Aorta (tissue), 5 donors: ENCODE measurements around the gene GLO1. TPM values are rescaled to one million over a fixed set of nuclear protein-coding genes. Genes with fewer than 3 reads are reported as not detected.

Source experiments
- ATAC-seq: fragments of 200-7000 bp; cut with Tn5 transposase; one replicate; pipeline ENCODE4 v1.9.1; 2022; ENCODE audit warnings: moderate library complexity; ENCODE audit not compliant: low FRiP score
- DNase-seq, 2 donors: peaks; one replicate each; pipeline ENCODE4 v3.0.0-alpha.2; 2020
- H3K27ac ChIP-seq, 2 donors: one replicate each; pipeline ENCODE4 v1.5.1; 2013; ENCODE audit warnings: low read length in 2 of 2, mild to moderate bottlenecking in 2 of 2, moderate library complexity in 2 of 2, control low read depth in 1 of 2, inconsistent platforms in 1 of 2, low read depth in 1 of 2
- H3K27me3 ChIP-seq, 2 donors: one replicate each; pipeline ENCODE4 v1.6.1; 2013; ENCODE audit warnings: control low read depth in 1 of 2, low read length in 1 of 2, mild to moderate bottlenecking in 1 of 2, moderate library complexity in 1 of 2; ENCODE audit not compliant: insufficient read depth in 2 of 2, control insufficient read depth in 1 of 2
- H3K36me3 ChIP-seq, 2 donors: one replicate each; pipeline ENCODE4 v1.6.1; 2013; ENCODE audit warnings: control low read depth in 1 of 2, low read length in 1 of 2, mild to moderate bottlenecking in 1 of 2; ENCODE audit not compliant: insufficient read depth in 2 of 2, control insufficient read depth in 1 of 2
- H3K4me1 ChIP-seq, 2 donors: one replicate each; pipeline ENCODE4 v1.6.1; 2013; ENCODE audit warnings: low read length in 2 of 2, control low read depth in 1 of 2, mild to moderate bottlenecking in 1 of 2, moderate library complexity in 1 of 2; ENCODE audit not compliant: insufficient read depth in 2 of 2, control insufficient read depth in 1 of 2
- H3K4me3 ChIP-seq, 2 donors: one replicate each; pipeline ENCODE4 v1.5.1; 2013; ENCODE audit warnings: low read length in 2 of 2, control low read depth in 1 of 2, mild to moderate bottlenecking in 1 of 2
- H3K9me3 ChIP-seq: one replicate; pipeline ENCODE4 v1.6.1; 2013; ENCODE audit warnings: mild to moderate bottlenecking, low read length; ENCODE audit not compliant: control insufficient read depth
- WGBS, 2 donors: extraction: QIAGEN DNeasy Blood & Tissue Kit; methylation state at CpG; one replicate each; pipeline ENCODE4 v1.1.7; 2013; 5-methylcytosine and 5-hydroxymethylcytosine counted together
- intact Hi-C, 2 donors: fragments of 100-400 bp; cut with DNase I; formaldehyde crosslinking; loops; one replicate each; pipeline versions ENCODE4 v1.14.2 to v1.15.0; 2022
- polyA plus RNA-seq, 2 donors: library from polyadenylated mRNA; stranded (reverse); fragments of 200-250 nt; gene quantifications; one replicate each; pipeline ENCODE4 v1.2.3, GENCODE V29; 2013
- total RNA-seq, 2 donors: library from RNA; stranded (reverse); fragmentation: NEBNext Ultra II Directional; extraction: Animal tissue kit (Norgen Biotek cat#: 25700); gene quantifications; one replicate each; pipeline ENCODE4 v1.2.1, GENCODE V29; 2021
- donor health status: healthy with polysubstance abuse.
- donor health status: Bipolar disorder and iron deficiency.
- donor health status: DM: no; HTN: no; CAD: no.
- donor health status: DM: no; HTN: no; CAD: no.
- donor health status: DM: yes; HTN: yes; CAD: no.

GLO1 gene
- total and polyA plus RNA-seq, 4 donors = 43.1 to 94.3 (median 51.4) TPM

DNA sequence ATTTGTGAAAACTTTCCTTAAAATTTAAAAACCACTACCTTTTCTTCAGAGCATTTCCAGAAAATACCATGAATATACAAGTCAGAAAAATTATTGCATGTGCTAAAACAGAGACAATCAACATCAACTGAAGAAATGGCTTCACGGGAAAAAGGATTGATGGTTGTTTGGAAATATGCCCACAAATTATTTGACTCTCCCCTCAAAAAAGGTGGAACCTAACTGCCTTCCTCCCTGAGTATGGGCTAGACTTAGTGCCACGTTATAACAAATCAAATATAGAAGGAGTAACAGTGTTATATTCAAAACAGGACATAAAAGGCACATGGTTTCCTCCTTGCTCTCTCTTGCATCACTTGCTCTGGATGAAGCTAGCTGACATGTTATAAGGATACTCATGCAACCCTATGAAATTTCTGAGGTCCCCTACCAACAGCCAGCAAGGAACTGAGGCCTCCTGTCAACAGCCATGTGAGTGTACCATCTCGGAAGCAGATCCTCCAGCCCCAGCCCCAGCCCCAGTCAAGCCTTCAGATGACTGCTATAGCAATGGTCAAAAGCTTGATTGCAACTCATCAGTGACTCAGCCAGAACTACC, 71.7 kb downstream of the GLO1 start:
- Histone ChIP-seq H3K9me3 (no peaks in the 10 kb centered on the region), H3K27ac (no peak overlapping the region), H3K27me3 (no peaks in the 10 kb centered on the region), H3K4me3 (no peak overlapping the region), H3K4me1 (peaks cover 0 to 3% of the 10 kb centered on the region in 2 donors), H3K36me3 (no peaks in the 10 kb centered on the region)
- intact Hi-C loops = no loop called here
- no peak for DNase-seq
- WGBS, 2 donors = 85 to 93% methylated on average over 3 of the region's 3 CpGs
- ATAC-seq = no peak

Other genes starting within 250 kb of the GLO1 start
- gene BTBD9, start 63.2 kb downstream of the GLO1 start, total RNA-seq = 10 to 100 TPM; 22.3 to 23.6 TPM
- gene BTBD9, start 63.2 kb downstream of the GLO1 start, polyA plus RNA-seq = 1 to 10 TPM; 1.5 to 2.4 TPM
- under 1 TPM; 0.03 TPM for gene DNAH8, start 12.2 kb upstream of the GLO1 start, total RNA-seq
- under 1 TPM in 1 of 2 donors, not detected in 1; under 0.01 TPM for gene DNAH8, start 12.2 kb upstream of the GLO1 start, polyA plus RNA-seq